Measurements from ENCODE around the gene NBPF3.

DNA sequence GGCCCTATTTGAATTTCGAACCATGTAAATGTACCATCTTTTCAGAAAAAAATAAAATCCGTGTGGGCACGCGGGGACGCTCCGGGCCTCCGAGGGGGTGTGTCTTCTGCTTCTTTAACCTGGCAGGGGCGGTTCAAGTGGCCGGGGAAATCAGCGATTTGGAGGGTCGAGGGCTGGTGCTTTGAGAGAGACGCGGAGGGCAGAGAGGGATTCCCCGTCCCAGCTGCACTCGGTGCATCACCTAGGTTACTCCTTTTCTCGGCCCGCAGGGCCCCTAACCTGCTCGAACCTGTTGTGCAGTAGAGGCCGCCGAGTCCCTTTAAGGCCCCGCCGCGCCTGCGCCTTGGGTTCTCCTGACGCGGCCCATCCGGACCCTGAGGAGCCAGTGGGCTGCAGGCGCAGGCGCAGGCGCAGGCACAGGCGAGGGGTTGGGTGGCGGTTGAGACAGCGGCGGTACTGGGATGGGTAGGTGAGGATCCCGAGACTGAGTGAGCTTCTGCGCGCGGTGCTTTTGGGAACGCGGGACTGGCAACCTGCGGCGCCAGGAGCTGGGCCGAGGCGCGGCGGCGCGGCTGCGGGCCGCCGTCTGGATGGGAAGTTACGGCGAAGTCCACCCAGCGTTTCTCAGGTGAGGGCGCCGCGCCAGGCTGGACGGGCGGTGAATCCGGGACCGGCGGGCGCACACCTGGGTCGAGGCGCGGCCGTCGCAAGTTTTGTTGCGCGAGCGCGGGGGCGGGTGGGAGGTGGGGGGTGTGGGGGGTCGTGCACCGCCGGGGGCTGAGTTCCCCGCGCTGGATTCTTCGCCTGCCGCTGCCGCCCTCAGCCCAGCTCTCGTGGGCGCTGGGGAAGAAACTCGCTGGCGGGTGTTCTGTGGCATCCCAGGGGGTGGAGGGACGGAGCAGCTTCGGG is at the start of gene NBPF3:
- peak; percentile 52; the same call in 1 of the 2 replicates for TF ChIP-seq SIN3A (IDR thresholded peaks at IDR 0.05; ENCODE audit: borderline replicate concordance, insufficient read depth, low read depth, low read length)
- TF ChIP-seq, protein P1, sequence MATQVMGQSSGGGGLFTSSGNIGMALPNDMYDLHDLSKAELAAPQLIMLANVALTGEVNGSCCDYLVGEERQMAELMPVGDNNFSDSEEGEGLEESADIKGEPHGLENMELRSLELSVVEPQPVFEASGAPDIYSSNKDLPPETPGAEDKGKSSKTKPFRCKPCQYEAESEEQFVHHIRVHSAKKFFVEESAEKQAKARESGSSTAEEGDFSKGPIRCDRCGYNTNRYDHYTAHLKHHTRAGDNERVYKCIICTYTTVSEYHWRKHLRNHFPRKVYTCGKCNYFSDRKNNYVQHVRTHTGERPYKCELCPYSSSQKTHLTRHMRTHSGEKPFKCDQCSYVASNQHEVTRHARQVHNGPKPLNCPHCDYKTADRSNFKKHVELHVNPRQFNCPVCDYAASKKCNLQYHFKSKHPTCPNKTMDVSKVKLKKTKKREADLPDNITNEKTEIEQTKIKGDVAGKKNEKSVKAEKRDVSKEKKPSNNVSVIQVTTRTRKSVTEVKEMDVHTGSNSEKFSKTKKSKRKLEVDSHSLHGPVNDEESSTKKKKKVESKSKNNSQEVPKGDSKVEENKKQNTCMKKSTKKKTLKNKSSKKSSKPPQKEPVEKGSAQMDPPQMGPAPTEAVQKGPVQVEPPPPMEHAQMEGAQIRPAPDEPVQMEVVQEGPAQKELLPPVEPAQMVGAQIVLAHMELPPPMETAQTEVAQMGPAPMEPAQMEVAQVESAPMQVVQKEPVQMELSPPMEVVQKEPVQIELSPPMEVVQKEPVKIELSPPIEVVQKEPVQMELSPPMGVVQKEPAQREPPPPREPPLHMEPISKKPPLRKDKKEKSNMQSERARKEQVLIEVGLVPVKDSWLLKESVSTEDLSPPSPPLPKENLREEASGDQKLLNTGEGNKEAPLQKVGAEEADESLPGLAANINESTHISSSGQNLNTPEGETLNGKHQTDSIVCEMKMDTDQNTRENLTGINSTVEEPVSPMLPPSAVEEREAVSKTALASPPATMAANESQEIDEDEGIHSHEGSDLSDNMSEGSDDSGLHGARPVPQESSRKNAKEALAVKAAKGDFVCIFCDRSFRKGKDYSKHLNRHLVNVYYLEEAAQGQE (IDR thresholded peaks at IDR 0.05; ENCODE audit: insufficient read depth in 1 of 2, low read depth in 2 of 2, low read length in 1 of 2): no peak
- TF ChIP-seq, protein P2, sequence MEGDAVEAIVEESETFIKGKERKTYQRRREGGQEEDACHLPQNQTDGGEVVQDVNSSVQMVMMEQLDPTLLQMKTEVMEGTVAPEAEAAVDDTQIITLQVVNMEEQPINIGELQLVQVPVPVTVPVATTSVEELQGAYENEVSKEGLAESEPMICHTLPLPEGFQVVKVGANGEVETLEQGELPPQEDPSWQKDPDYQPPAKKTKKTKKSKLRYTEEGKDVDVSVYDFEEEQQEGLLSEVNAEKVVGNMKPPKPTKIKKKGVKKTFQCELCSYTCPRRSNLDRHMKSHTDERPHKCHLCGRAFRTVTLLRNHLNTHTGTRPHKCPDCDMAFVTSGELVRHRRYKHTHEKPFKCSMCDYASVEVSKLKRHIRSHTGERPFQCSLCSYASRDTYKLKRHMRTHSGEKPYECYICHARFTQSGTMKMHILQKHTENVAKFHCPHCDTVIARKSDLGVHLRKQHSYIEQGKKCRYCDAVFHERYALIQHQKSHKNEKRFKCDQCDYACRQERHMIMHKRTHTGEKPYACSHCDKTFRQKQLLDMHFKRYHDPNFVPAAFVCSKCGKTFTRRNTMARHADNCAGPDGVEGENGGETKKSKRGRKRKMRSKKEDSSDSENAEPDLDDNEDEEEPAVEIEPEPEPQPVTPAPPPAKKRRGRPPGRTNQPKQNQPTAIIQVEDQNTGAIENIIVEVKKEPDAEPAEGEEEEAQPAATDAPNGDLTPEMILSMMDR (IDR thresholded peaks at IDR 0.05): no peak
